GM12864 (cell line): ENCODE results near the gene NOC3L.

Experiments used
- DNase-seq: peaks from one replicate; pipeline ENCODE4 v3.0.0-alpha.2; 2011; ENCODE audit warnings: low read depth
- H3K4me3 ChIP-seq: 2 replicates; pipeline ENCODE4 v1.5.1; 2011; ENCODE audit warnings: mild to moderate bottlenecking, low read depth, low read length, control low read depth
- CTCF ChIP-seq: IDR thresholded peaks from 2 replicates; pipeline ENCODE4 v1.5.1; 2011; ENCODE audit warnings: low read depth, mild to moderate bottlenecking, moderate library complexity, low read length, control low read depth, inconsistent platforms; ENCODE audit errors: missing control alignments

Gene NOC3L

GRCh38 chr10:94349327-94349726 is 13.4 kb downstream of the NOC3L start:
- no peak for TF ChIP-seq CTCF
- no peak for DNase-seq
- H3K4me3 ChIP-seq = no peak overlapping the region

GRCh38 chr10:94344522-94345122 is 18.1 kb downstream of the NOC3L start:
- DNase-seq = peak; percentile 75
- H3K4me3 ChIP-seq = peak overlapping the region; percentile 33
- TF ChIP-seq CTCF = no peak

- no peak overlapping the region for H3K4me3 ChIP-seq
- DNase-seq = no peak
- no peak for TF ChIP-seq CTCF
These were observed 19.6 kb downstream of the NOC3L start for GRCh38 chr10:94343151-94343550.

GRCh38 chr10:94334857-94335256 is 27.9 kb downstream of the NOC3L start:
- TF ChIP-seq CTCF = no peak
- no peak for DNase-seq
- no peak overlapping the region for H3K4me3 ChIP-seq

- DNase-seq = no peak
- no peak overlapping the region for H3K4me3 ChIP-seq
- TF ChIP-seq CTCF = no peak
These were observed 29.7 kb downstream of the NOC3L start for GRCh38 chr10:94333051-94333450.

- H3K4me3 ChIP-seq = no peak overlapping the region
- no peak for TF ChIP-seq CTCF
- DNase-seq = no peak
These were observed 34.1 kb downstream of the NOC3L start for GRCh38 chr10:94328613-94329012.

- H3K4me3 ChIP-seq = no peak overlapping the region
- no peak for TF ChIP-seq CTCF
- DNase-seq = no peak
These were observed 35.1 kb downstream of the NOC3L start for GRCh38 chr10:94327649-94328048.
